Psoas muscle (tissue), 8 donors: ENCODE data around the gene MAGI2. TPM values are rescaled to one million over a fixed set of nuclear protein-coding genes. Genes with fewer than 3 reads are reported as not detected.
"Not testable (repeated sequence)": the region's sequence is repeated elsewhere in the genome, so short reads cannot be mapped to it uniquely, and the experiment has no call there.

Experiments
- ATAC-seq, 4 donors: fragments of 200-7000 bp; cut with Tn5 transposase; one replicate each; pipeline ENCODE4 v1.9.1; 2020; ENCODE audit warnings: moderate library complexity in 3 of 4, mild to moderate bottlenecking in 2 of 4
- DNase-seq, 2 donors: peaks; one replicate each; pipeline ENCODE4 v3.0.0-alpha.2; 2020
- H3K27ac ChIP-seq: fragments of 200-600 bp; one replicate; pipeline ENCODE4 v1.8.0; 2022
- H3K27me3 ChIP-seq, 3 donors: fragments of 200-600 bp in 1 of 3; one replicate each; pipeline versions ENCODE4 v1.6.1 to v1.8.0; 2013 to 2022; ENCODE audit warnings: low read length in 2 of 3, mild to moderate bottlenecking in 2 of 3, moderate library complexity in 1 of 3; ENCODE audit not compliant: insufficient read depth in 3 of 3
- H3K36me3 ChIP-seq, 2 donors: fragments of 200-600 bp in 1 of 2; one replicate each; pipeline versions ENCODE4 v1.6.1 to v1.8.0; 2013 to 2022; ENCODE audit warnings: low read depth in 1 of 2, mild to moderate bottlenecking in 1 of 2, moderate library complexity in 1 of 2; ENCODE audit not compliant: insufficient read depth in 1 of 2
- H3K4me1 ChIP-seq: fragments of 200-600 bp; one replicate; pipeline ENCODE4 v1.8.0; 2022
- H3K4me3 ChIP-seq: fragments of 200-600 bp; one replicate; pipeline ENCODE4 v1.8.0; 2022; ENCODE audit warnings: mild to moderate bottlenecking
- H3K9me3 ChIP-seq: fragments of 200-600 bp; one replicate; pipeline ENCODE4 v1.8.0; 2022
- WGBS, 3 donors: extraction: QIAGEN DNeasy Blood & Tissue Kit; methylation state at CpG; one replicate each; pipeline versions ENCODE4 v1.1.6 to v1.1.7; 2013; 5-methylcytosine and 5-hydroxymethylcytosine counted together
- intact Hi-C, 2 donors: fragments of 100-400 bp; cut with DNase I; formaldehyde crosslinking; loops; one replicate each; pipeline versions ENCODE4 v1.11.0 to v1.14.2; 2022
- polyA plus RNA-seq, 3 donors: library from polyadenylated mRNA; stranded (reverse); fragments of 200-250 nt; gene quantifications; one replicate each; pipeline ENCODE4 v1.2.3, GENCODE V29; 2013
- total RNA-seq, 4 donors: library from RNA; stranded (reverse); fragmentation: NEBNext Ultra II Directional in 2 of 4; extraction: Animal tissue kit (Norgen Biotek cat#: 25700) in 2 of 4; gene quantifications; one replicate each; pipeline versions ENCODE4 v1.2.1 to v1.2.4, GENCODE V29; 2021 to 2023
- TF ChIP-seq, protein P1 (sequence below): fragments of 200-600 bp; IDR thresholded peaks from one replicate; pipeline ENCODE4 v1.8.0; 2022; ENCODE audit warnings: antibody characterized with exemption
- donor health status: healthy with polysubstance abuse.
- donor health status: DM: no; HTN: no; CAD: no; lungs with moderate emphysema.
- donor health status: Bipolar disorder and iron deficiency.
- donor health status: healthy.
- donor health status: DM: yes; HTN: yes; CAD: no.
- donor health status: DM: no; HTN: no; CAD: no.
- donor health status: DM: no; HTN: no; CAD: no.
- donor health status: DM: yes; HTN: yes; CAD: no.

MAGI2 gene
- total and polyA plus RNA-seq, 7 donors = 0.46 to 2.5 (median 1.4) TPM

DNA sequence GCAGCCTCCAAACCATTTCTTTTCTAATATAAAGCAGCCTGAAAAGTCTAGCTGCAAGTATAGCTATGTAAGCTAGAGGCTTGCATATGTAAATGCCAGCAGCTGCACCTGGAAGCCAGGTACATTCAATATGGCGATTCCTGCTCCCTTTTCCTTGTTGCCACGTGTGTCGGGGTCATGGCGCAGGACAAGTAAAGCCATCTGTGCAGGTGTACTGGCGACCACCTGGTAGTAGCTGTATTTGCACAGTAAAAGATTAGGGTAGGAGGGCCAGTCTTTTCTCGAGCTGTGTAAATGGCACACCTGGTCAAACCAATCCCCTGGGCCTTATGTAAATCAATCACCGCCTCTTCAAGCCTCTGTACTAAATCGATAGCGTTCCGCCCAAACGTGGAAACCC lies 484.5 kb downstream of the MAGI2 start:
- H3K27me3 ChIP-seq = no peaks in the 10 kb centered on the region

DNA sequence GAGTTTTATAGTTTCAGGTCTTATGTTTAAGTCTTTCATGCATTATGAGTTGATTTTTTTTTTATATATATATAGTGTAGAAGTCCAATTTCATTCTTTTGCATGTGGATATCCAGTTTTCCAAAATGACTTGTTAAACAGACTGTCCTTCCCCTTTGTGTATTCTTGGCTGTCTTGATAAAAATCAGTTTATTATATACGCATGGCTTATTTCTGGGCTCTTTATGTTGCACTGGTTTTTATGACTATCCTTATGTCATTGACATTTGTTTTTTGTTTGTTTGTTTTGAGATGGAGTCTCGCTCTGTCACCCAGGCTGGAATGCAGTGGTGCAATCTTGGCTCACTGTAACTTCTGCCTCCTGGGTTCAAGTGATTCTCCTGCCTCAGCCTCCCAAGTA lies 485.9 kb downstream of the MAGI2 start:
- WGBS, 3 donors = 88 to 92% (median 90%) methylated on average over 2 of the region's 2 CpGs
- H3K9me3 ChIP-seq, H3K4me1 ChIP-seq, H3K36me3 ChIP-seq, H3K4me3 ChIP-seq, H3K27ac ChIP-seq, ATAC-seq, H3K27me3 ChIP-seq, intact Hi-C loops, DNase-seq: not testable (repeated sequence)

More for the DNA sequence above, 484.5 kb downstream of the MAGI2 start:
- TF ChIP-seq, protein P1, sequence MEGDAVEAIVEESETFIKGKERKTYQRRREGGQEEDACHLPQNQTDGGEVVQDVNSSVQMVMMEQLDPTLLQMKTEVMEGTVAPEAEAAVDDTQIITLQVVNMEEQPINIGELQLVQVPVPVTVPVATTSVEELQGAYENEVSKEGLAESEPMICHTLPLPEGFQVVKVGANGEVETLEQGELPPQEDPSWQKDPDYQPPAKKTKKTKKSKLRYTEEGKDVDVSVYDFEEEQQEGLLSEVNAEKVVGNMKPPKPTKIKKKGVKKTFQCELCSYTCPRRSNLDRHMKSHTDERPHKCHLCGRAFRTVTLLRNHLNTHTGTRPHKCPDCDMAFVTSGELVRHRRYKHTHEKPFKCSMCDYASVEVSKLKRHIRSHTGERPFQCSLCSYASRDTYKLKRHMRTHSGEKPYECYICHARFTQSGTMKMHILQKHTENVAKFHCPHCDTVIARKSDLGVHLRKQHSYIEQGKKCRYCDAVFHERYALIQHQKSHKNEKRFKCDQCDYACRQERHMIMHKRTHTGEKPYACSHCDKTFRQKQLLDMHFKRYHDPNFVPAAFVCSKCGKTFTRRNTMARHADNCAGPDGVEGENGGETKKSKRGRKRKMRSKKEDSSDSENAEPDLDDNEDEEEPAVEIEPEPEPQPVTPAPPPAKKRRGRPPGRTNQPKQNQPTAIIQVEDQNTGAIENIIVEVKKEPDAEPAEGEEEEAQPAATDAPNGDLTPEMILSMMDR = no peak
- WGBS, 3 donors = 79 to 85% (median 82%) methylated on average over 11 of the region's 11 CpGs
- no peak overlapping the region for H3K4me3 ChIP-seq
- intact Hi-C loops = no loop called here
- DNase-seq (no peak), ATAC-seq (no peak)
- no peaks in the 10 kb centered on the region for H3K9me3 ChIP-seq
- H3K27ac ChIP-seq = no peak overlapping the region
- no peaks in the 10 kb centered on the region for H3K4me1 ChIP-seq
- H3K36me3 ChIP-seq = no peaks in the 10 kb centered on the region

DNA sequence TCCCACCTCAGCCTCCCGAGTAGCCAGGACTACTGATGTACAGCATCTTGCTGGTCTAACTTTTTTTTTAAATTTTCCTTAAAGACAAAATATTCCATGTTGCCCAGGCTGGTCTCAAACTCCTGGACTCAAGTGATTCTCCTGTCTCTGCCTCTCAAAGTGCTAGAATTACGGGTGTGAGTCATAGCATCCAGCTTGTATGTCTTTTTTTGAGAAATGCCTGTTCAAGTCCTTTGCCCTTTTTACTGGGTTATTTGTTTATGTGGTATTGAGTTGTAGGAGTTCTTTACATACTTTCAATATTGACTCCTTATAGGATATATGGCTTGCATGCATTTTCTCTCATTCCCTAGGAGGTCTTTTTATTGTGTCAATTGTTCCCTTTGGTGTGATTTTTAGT lies 486.4 kb downstream of the MAGI2 start:
- ATAC-seq (no peak), DNase-seq (no peak)
- intact Hi-C loops = no loop called here
- TF ChIP-seq, protein P1 = no peak
- Histone ChIP-seq H3K27ac (no peak overlapping the region), H3K36me3 (no peaks in the 10 kb centered on the region), H3K27me3 (no peaks in the 10 kb centered on the region), H3K4me3 (no peak overlapping the region), H3K4me1 (no peaks in the 10 kb centered on the region), H3K9me3 (no peaks in the 10 kb centered on the region)
- 78 to 90% (median 82%) methylated on average over 2 of the region's 2 CpGs for WGBS, 3 donors

DNA sequence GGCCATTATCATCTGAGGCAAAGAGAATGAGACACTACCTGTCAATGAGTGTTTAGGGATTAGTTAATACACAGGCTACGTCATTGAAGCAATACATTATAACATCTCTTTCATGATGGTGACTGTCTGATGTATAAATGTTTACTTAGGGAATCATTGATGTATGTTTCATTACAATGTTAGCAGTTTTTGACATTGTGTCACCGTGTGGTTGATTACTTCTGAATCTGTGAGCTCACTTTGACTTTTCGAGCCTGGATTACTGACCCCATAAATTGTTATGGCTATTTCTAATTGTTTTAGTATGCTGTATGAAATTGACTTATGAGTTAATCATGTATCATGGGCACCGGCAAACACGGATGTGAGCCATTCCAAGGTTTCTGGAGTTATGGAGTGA lies 494.0 kb downstream of the MAGI2 start:
- H3K27me3 ChIP-seq = no peaks in the 10 kb centered on the region
- DNase-seq (no peak), ATAC-seq (no peak)
- WGBS, 3 donors = 66 to 72% (median 68%) methylated on average over 5 of the region's 5 CpGs
- no peak overlapping the region for H3K4me3 ChIP-seq
- no peaks in the 10 kb centered on the region for H3K36me3 ChIP-seq
- H3K9me3 ChIP-seq = no peaks in the 10 kb centered on the region
- H3K27ac ChIP-seq = no peak overlapping the region
- no peaks in the 10 kb centered on the region for H3K4me1 ChIP-seq
- TF ChIP-seq, protein P1 = no peak
- intact Hi-C loops = no loop called here

DNA sequence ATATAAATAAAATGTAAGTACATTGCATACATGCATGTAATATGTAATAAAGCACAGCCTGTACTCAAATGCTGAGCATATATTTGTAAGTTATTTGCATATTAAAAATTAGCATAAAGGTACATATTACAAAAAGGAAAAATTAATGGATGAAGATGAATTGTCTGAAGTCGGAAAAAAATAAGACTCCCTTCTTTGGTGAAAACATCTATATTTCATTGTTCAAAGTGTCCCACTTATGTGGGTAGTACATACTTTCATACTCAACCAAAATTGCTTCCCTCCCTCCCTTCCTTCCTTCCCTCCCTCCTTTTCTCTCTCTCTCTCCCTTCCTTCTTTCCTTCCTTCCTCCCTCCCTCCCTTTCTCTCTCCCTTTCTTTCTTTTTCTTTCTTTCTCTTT lies 498.1 kb downstream of the MAGI2 start:
- ATAC-seq (no peak), DNase-seq (no peak)
- Histone ChIP-seq H3K4me1 (no peaks in the 10 kb centered on the region), H3K27me3 (no peaks in the 10 kb centered on the region), H3K4me3 (no peak overlapping the region), H3K36me3 (no peaks in the 10 kb centered on the region), H3K9me3 (no peaks in the 10 kb centered on the region), H3K27ac (no peak overlapping the region)
- TF ChIP-seq, protein P1 = no peak
- WGBS, 3 donors = 93 to 97% (median 95%) methylated on average over 1 of the region's 1 CpG
- intact Hi-C loops = no loop called here
